D721Med (cell line): Measurements from ENCODE around the gene MAMDC2.

ENCODE experiments used
- DNase-seq: peaks from one replicate; pipeline ENCODE4 v3.0.0; 2011; ENCODE audit warnings: low spot score; ENCODE audit not compliant: insufficient read length
- FAIRE-seq: peaks from 2 replicates; lab custom pipeline; 2011; peaks lifted over from hg19 to GRCh38; lab: Jason Lieb, UNC
- TF ChIP-seq, protein P1 (sequence below): IDR thresholded peaks from 2 replicates; pipeline ENCODE4 v1.5.1; 2012; ENCODE audit warnings: mild to moderate bottlenecking, control low read depth; ENCODE audit not compliant: insufficient read depth; ENCODE audit errors: missing control alignments

MAMDC2 gene

DNA sequence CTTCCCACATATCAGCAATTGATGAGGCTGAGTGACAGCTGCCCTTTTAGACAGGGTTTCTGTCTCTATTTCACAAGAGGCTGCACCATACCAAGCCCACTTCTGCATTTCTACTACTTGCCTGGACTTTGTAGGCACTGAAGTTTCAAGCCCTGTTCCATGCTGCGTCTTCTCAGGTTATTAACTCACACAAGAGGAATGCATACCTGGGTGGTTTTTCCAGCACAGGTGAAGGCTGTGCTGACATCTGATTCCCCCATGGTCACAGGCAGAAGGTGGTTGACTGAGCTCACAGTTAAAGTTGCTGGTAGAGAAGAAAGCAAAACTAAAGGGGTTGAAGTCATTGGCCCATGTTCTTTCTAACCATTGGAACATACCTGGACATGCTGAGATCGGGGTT lies 86.6 kb downstream of the MAMDC2 start:
- no peak for FAIRE-seq
- TF ChIP-seq, protein P1, sequence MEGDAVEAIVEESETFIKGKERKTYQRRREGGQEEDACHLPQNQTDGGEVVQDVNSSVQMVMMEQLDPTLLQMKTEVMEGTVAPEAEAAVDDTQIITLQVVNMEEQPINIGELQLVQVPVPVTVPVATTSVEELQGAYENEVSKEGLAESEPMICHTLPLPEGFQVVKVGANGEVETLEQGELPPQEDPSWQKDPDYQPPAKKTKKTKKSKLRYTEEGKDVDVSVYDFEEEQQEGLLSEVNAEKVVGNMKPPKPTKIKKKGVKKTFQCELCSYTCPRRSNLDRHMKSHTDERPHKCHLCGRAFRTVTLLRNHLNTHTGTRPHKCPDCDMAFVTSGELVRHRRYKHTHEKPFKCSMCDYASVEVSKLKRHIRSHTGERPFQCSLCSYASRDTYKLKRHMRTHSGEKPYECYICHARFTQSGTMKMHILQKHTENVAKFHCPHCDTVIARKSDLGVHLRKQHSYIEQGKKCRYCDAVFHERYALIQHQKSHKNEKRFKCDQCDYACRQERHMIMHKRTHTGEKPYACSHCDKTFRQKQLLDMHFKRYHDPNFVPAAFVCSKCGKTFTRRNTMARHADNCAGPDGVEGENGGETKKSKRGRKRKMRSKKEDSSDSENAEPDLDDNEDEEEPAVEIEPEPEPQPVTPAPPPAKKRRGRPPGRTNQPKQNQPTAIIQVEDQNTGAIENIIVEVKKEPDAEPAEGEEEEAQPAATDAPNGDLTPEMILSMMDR, result no peak
- DNase-seq, result no peak

DNA sequence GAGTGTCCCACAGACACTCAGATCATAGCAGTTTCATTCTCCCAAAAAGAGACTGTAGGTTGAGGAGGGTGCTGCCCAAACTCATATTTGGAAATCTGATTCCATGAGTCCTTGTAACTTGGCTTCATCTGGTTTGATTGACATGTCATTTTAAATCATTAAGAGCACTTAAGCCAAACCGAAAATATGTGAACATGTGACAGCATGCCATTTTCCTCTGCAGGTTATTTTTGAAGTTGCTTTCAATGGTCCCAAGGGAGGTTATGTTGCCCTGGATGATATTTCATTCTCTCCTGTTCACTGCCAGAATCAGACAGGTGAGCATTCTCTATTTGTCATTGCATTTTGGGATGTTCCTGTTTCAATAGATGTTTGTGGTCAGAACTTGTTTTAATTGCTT lies 87.6 kb downstream of the MAMDC2 start:
- no peak for DNase-seq
- TF ChIP-seq, protein P1, result no peak
- no peak for FAIRE-seq

DNA sequence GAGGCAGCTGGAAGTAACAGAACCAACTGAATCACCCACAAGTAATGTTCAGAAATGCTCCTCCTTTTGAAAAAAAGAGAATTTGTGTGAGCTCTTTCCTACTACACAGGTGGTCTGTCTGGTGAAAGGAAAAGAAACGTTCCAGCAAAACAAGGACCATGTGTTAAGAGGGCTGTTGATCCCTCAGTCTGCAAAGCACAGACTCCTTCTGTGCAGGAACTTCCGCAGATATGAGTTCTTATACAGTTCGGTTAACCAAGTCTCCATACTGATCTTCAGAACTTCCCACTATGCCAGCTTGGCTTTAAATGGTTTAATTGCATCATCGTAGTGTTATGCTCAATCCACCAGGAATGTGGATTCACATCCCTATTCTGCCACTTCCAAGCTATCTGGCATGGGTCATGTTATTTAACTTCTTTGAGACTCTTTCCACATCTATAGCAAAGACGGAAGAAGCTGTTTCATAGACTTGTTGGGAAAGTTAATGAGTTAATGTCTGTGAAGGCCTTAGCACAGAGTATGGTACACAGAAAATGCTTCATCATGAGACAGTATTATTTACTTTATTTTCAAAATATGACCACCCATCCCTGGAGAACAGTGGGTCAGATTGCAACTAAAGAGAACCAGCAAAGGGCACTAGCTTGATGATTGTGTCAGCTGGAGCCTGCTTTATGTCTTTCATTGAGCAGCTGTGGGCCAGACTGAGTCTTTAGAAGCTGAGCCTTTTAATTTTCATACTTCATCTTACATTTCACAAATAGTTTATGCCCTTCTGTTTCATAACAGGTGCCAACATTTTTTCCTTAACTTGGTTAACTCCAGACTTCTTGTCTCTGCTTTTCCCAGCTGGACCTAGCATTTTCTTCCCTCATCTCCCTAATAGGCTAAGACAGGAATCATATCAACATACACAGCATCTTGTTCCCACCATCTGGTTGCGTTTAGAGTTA lies 89.9 kb downstream of the MAMDC2 start:
- DNase-seq (no peak), FAIRE-seq (peak; percentile 69)
- TF ChIP-seq, protein P1, result no peak

DNA sequence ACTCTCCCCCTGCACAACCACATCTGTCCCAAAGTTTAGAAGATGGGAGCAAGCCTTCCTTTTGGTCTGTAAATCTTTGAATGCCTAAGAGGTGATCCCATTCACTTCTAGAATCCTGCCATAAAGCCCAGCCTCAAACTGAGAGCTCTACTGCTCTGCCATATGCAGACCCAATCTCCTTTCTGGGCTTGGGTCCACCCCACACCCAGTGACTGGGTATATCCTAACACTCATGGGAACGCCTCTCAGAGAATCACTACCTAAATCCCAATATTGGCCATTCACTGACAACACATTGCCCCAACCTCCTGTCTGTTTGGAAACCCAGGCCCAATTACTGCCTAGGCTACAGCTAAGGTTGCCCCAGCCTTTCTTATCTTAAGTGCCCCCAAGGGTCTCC lies 90.7 kb downstream of the MAMDC2 start:
- DNase-seq (no peak), FAIRE-seq (no peak)
- TF ChIP-seq, protein P1, result no peak

DNA sequence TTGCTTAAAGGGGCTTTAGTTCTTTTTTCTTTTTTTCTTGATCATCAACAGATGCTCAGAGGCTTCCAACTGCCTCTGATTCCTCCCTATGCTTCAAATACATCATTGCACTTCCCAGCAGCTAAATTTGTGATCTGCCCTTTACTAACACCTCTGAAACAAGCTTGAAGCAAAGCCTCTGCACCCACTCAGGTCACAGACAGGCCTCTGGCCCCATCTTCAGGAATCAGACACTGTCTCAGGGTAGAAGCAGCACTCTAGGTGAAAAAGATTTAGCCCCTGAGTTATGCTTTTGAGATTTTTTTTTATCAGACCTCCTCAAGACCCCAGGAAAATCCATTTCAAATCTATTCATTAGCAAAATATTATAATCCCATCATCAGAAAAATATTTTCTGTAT lies 91.5 kb downstream of the MAMDC2 start:
- TF ChIP-seq, protein P1, result peak; percentile 26
- DNase-seq (no peak), FAIRE-seq (no peak)

DNA sequence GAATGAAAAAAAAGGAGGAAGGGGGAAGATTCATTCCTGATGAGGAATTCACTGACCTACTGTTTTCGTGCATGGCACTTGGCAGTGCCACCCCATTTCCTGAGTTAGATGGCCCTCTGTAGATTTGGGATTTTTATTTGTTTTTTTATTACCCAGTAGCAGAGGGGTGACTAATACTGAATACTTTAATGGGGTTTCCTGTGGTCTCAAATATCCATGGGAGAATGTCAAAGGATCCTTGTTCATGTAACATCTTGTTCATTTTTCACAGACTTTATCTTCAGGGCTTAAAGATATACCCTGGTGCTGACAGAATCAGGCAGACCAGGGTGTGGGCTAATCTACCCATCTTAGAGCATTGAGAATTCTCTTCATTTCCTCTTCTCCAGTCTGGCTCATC lies 93.0 kb downstream of the MAMDC2 start:
- DNase-seq, result no peak
- TF ChIP-seq, protein P1, result no peak
- peak; percentile 25 for FAIRE-seq

DNA sequence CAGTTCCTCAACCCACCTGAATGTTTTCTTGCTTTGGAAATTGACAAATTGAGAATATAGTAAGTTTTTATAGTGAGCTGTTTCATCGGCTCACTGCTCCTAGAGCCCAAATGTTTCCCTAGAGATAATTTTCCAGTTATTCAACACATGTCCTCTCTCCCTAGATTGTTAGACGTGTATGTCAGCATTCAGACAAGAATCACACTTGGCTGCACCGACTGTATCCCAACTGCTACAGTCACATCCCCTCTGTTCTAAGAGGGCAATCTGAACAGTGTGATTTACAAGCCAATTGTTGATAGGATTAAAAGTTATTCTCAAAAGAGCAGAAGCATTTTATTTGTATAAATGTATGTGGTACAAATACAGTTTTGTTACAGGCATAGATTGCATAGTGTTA lies 93.9 kb downstream of the MAMDC2 start:
- no peak for FAIRE-seq
- TF ChIP-seq, protein P1, result no peak

More for the DNA sequence above, 93.9 kb downstream of the MAMDC2 start:
- DNase-seq, result no peak
